A549 (cell line): Measurements from ENCODE around the gene RASGRF1. TPM values are rescaled to one million over a fixed set of nuclear protein-coding genes. Genes with fewer than 3 reads are reported as not detected.

Source experiments
- ATAC-seq, 2 experiments: fragments of 200-7000 bp in 1 of 2; fragments of >200 bp in 1 of 2; cut with Nextera tagmentation in 1 of 2; cut with Tn5 transposase in 1 of 2; 3 replicates each; pipeline versions ENCODE4 v1.8.0 to v1.9.1; 2018 to 2020; ENCODE audit warnings: mild to moderate bottlenecking in 1 of 2, moderate library complexity in 1 of 2
- CTCF ChIA-PET: fragments of 300-600 bp; sonication (Branson Sonifier 250); formaldehyde crosslinking; extraction: SDS; loops from one replicate; lab custom pipeline; 2021; ENCODE audit warnings: antibody characterized with exemption, inconsistent platforms; lab: Yijun Ruan, JAX
- POLR2A ChIA-PET: fragments of 350-600 bp; formaldehyde crosslinking; extraction: SDS; loops from one replicate; lab custom pipeline; 2021; ENCODE audit warnings: antibody characterized with exemption, inconsistent platforms; lab: Yijun Ruan, JAX
- DNase-seq, 2 experiments: peaks; one replicate each; pipeline versions ENCODE4 v3.0.0 to v3.0.0-alpha.2; 2011 to 2016; ENCODE audit warnings: low read depth in 1 of 2, low spot score in 1 of 2
- FAIRE-seq: peaks from 2 replicates; lab custom pipeline; 2011; peaks lifted over from hg19 to GRCh38; lab: Jason Lieb, UNC
- H3K27ac ChIP-seq, 2 experiments: fragments of >200 bp; sonication (Bioruptor Twin); formaldehyde crosslinking; 3 replicates each; pipeline ENCODE4 v1.5.1; 2016 to 2017
- H3K4me1 ChIP-seq: fragments of >200 bp; sonication (Bioruptor Twin); formaldehyde crosslinking; 3 replicates; pipeline ENCODE4 v1.6.1; 2016
- H3K4me2 ChIP-seq: fragments of >200 bp; sonication (Bioruptor Twin); formaldehyde crosslinking; 3 replicates; pipeline ENCODE4 v1.6.1; 2016
- H3K4me3 ChIP-seq: fragments of >200 bp; sonication (Bioruptor Twin); formaldehyde crosslinking; 3 replicates; pipeline ENCODE4 v1.5.1; 2016
- H3K9me3 ChIP-seq: fragments of >200 bp; sonication (Bioruptor Twin); formaldehyde crosslinking; 3 replicates; pipeline ENCODE4 v1.6.1; 2016
- CEBPB ChIP-seq, 2 experiments: fragments of >200 bp in 1 of 2; sonication (Bioruptor Twin) in 1 of 2; formaldehyde crosslinking in 1 of 2; IDR thresholded peaks; 2 replicates each; pipeline ENCODE4 v1.6.1; 2012 to 2016
- CHD2 ChIP-seq: fragments of 150-350 bp; IDR thresholded peaks from 2 replicates; pipeline ENCODE4 v1.6.1; 2014; ENCODE audit warnings: low read length; ENCODE audit not compliant: partially characterized antibody
- CHD4 ChIP-seq: fragments of 200-600 bp; sonication (generic); IDR thresholded peaks from 2 replicates; pipeline ENCODE4 v1.6.1; 2016; ENCODE audit warnings: antibody characterized with exemption, mild to moderate bottlenecking, borderline replicate concordance
- CTCF ChIP-seq: fragments of >200 bp; sonication (Bioruptor Twin); formaldehyde crosslinking; IDR thresholded peaks from 3 replicates; pipeline ENCODE4 v1.5.1; 2016
- EHMT2 ChIP-seq: fragments of 200-600 bp; sonication (generic); IDR thresholded peaks from 2 replicates; pipeline ENCODE4 v1.6.1; 2016; ENCODE audit warnings: antibody characterized with exemption, low read depth, mild to moderate bottlenecking, moderate library complexity
- ELK1 ChIP-seq: fragments of 150-350 bp; IDR thresholded peaks from 2 replicates; pipeline ENCODE4 v1.6.1; 2014; ENCODE audit warnings: low read depth, mild to moderate bottlenecking, low read length
- FOSB ChIP-seq: fragments of 250-450 bp; sonication (Bioruptor Pico); IDR thresholded peaks from 2 replicates; pipeline ENCODE4 v1.5.0; 2020; ENCODE audit warnings: mild to moderate bottlenecking, moderate library complexity
- FOSL2 ChIP-seq, 2 experiments: fragments of 450-650 bp in 1 of 2; fragments of >200 bp in 1 of 2; sonication (Bioruptor Twin) in 1 of 2; formaldehyde crosslinking; IDR thresholded peaks; 2 replicates each; pipeline versions ENCODE4 v1.5.0 to v1.6.1; 2016 to 2020; ENCODE audit warnings: mild to moderate bottlenecking in 1 of 2, moderate library complexity in 1 of 2
- HES2 ChIP-seq: fragments of >200 bp; sonication (Bioruptor Twin); formaldehyde crosslinking; IDR thresholded peaks from 2 replicates; pipeline ENCODE4 v1.6.1; 2016
- HEYL ChIP-seq: fragments of 250-450 bp; sonication (Bioruptor Pico); IDR thresholded peaks from 2 replicates; pipeline ENCODE4 v1.8.0; 2021; ENCODE audit warnings: mild to moderate bottlenecking, moderate library complexity
- HMGXB4 ChIP-seq: fragments of 250-450 bp; sonication (Bioruptor Pico); IDR thresholded peaks from 2 replicates; pipeline ENCODE4 v1.5.0; 2021; ENCODE audit warnings: mild to moderate bottlenecking, moderate library complexity, borderline replicate concordance
- HOXB5 ChIP-seq: fragments of 250-450 bp; sonication (Bioruptor Pico); IDR thresholded peaks from 2 replicates; pipeline ENCODE4 v1.5.0; 2020; ENCODE audit warnings: mild to moderate bottlenecking, moderate library complexity
- JUNB ChIP-seq: fragments of >200 bp; sonication (Bioruptor Twin); formaldehyde crosslinking; IDR thresholded peaks from 2 replicates; pipeline ENCODE4 v1.6.1; 2016
- MAFK ChIP-seq: fragments of 450-650 bp; IDR thresholded peaks from 2 replicates; pipeline ENCODE4 v1.6.1; 2014; ENCODE audit not compliant: partially characterized antibody
- PBX3 ChIP-seq: IDR thresholded peaks from 2 replicates; pipeline ENCODE4 v1.6.1; 2012
- RAD21 ChIP-seq, 2 experiments: fragments of >200 bp in 1 of 2; sonication (Bioruptor Twin) in 1 of 2; formaldehyde crosslinking in 1 of 2; IDR thresholded peaks in 1 of 2; conservative IDR thresholded peaks in 1 of 2; 2 replicates in 1 of 2; 3 replicates in 1 of 2; pipeline ENCODE4 v1.6.1; 2012 to 2018; ENCODE audit warnings: inconsistent platforms in 1 of 2
- RARB ChIP-seq: fragments of 250-450 bp; sonication (Bioruptor Pico); IDR thresholded peaks from 2 replicates; pipeline ENCODE4 v1.8.0; 2021; ENCODE audit warnings: mild to moderate bottlenecking, moderate library complexity
- REST ChIP-seq: fragments of 200-600 bp; sonication (generic); IDR thresholded peaks from 2 replicates; pipeline ENCODE4 v1.6.1; 2016; ENCODE audit warnings: antibody characterized with exemption, mild to moderate bottlenecking, moderate library complexity
- RFX5 ChIP-seq: fragments of 450-650 bp; IDR thresholded peaks from 2 replicates; pipeline ENCODE4 v1.7.1; 2014; ENCODE audit warnings: antibody characterized with exemption, mild to moderate bottlenecking, moderate library complexity
- SMC3 ChIP-seq: fragments of >200 bp; sonication (Bioruptor Twin); formaldehyde crosslinking; IDR thresholded peaks from 3 replicates; pipeline ENCODE4 v1.6.1; 2018; ENCODE audit warnings: inconsistent platforms
- SREBF2 ChIP-seq: fragments of 450-650 bp; IDR thresholded peaks from 2 replicates; pipeline ENCODE4 v1.6.1; 2014; ENCODE audit warnings: mild to moderate bottlenecking, moderate library complexity
- ZC3H11A ChIP-seq: fragments of 450-650 bp; IDR thresholded peaks from 2 replicates; pipeline ENCODE4 v1.6.1; 2014; ENCODE audit warnings: antibody characterized with exemption, mild to moderate bottlenecking
- ZFP36 ChIP-seq: fragments of 450-650 bp; IDR thresholded peaks from 2 replicates; pipeline ENCODE4 v1.6.1; 2014; ENCODE audit warnings: borderline replicate concordance; ENCODE audit not compliant: partially characterized antibody
- ZSCAN20 ChIP-seq: fragments of 250-450 bp; sonication (Bioruptor Pico); IDR thresholded peaks from 2 replicates; pipeline ENCODE4 v1.8.0; 2022; ENCODE audit warnings: mild to moderate bottlenecking, moderate library complexity
- WGBS: methylation state at CpG from one replicate; pipeline ENCODE4 v1.1.6; 2017; ENCODE audit errors: missing lambda C conversion rate; 5-methylcytosine and 5-hydroxymethylcytosine counted together
- polyA plus RNA-seq, 4 experiments: library from polyadenylated mRNA; depleted of rRNA in 3 of 4; stranded (reverse); fragments of >200 nt; fragmentation: RNase III in 1 of 4; extraction: RNeasy Plus Mini Kit Qiagen cat#74134 plus additional on column Dnase treatment in 1 of 4; gene quantifications; 2 replicates in 3 of 4; 3 replicates in 1 of 4; pipeline ENCODE4 v1.2.3, GENCODE V29; 2011 to 2017

RASGRF1 gene
- polyA plus RNA-seq, 2 of the 4 experiments (the other 2 are of a cell fraction) = 0.13 to 0.21 TPM

- ATAC-seq (no peak), DNase-seq (no peak), FAIRE-seq (no peak)
- no peak overlapping the region for H3K4me3 ChIP-seq
- CTCF ChIA-PET = interaction anchor here (0.7 to 2.8 kb wide), 7 partner anchors 10 to 228 kb away, joined by 3 to 12 read pairs (median 5); no protein-coding TSS in a partner anchor
- POLR2A ChIA-PET = no interaction called here
- H3K9me3 ChIP-seq = no peaks in the 10 kb centered on the region
- no peak overlapping the region for H3K27ac ChIP-seq
- no peak for TF ChIP-seq RFX5
- no peak for TF ChIP-seq HEYL (CRISPR knock-in tag)
- no peak for TF ChIP-seq ZFP36
- TF ChIP-seq SREBF2 = no peak
- no peak for TF ChIP-seq MAFK
- TF ChIP-seq SMC3 = no peak
- no peak for TF ChIP-seq FOSL2 (IDR thresholded peaks at IDR 0.05)
- no peak for TF ChIP-seq FOSL2 (CRISPR knock-in tag; IDR thresholded peaks at IDR 0.05)
- TF ChIP-seq JUNB = no peak
- no peak for TF ChIP-seq CEBPB (IDR thresholded peaks at IDR 0.05)
- no peak for TF ChIP-seq HES2
- TF ChIP-seq RARB = no peak
- no peak for TF ChIP-seq ZSCAN20 (CRISPR knock-in tag)
- TF ChIP-seq CTCF = no peak
- peaks cover 7% of the 10 kb centered on the region for H3K4me1 ChIP-seq
- WGBS = 17% methylated on average over 1 of the region's 1 CpG
- H3K4me2 ChIP-seq = no peak overlapping the region
These were observed 133.6 kb downstream of the RASGRF1 start for GRCh38 chr15:78956937-78957336.

GRCh38 chr15:78955355-78955754 lies 135.2 kb downstream of the RASGRF1 start:
- POLR2A ChIA-PET = no interaction called here
- H3K4me1 ChIP-seq = peaks cover 19% of the 10 kb centered on the region
- DNase-seq (no peak), FAIRE-seq (no peak), ATAC-seq (no peak)
- TF ChIP-seq REST (no peak), RARB (no peak), HMGXB4 (CRISPR knock-in tag) (no peak), HOXB5 (CRISPR knock-in tag) (no peak), ZC3H11A (no peak), ELK1 (no peak), MAFK (no peak), RAD21 (conservative IDR thresholded peaks at IDR 0.05 in 1 of 2, IDR thresholded peaks at IDR 0.05 in 1 of 2) (no peak), CHD4 (no peak), FOSB (no peak), PBX3 (no peak), EHMT2 (no peak), SREBF2 (no peak), CHD2 (no peak)
- CTCF ChIA-PET = interaction anchor here (1.0 to 2.6 kb wide), 4 partner anchors 13 to 229 kb away, joined by 3 to 6 read pairs (median 4); no protein-coding TSS in a partner anchor
- H3K27ac ChIP-seq = no peak overlapping the region
- no peak overlapping the region for H3K4me2 ChIP-seq
- H3K9me3 ChIP-seq = no peaks in the 10 kb centered on the region
- H3K4me3 ChIP-seq = no peak overlapping the region
- WGBS = 82% methylated on average over 5 of the region's 5 CpGs
